GM19099 (cell line): ENCODE measurements around the gene CACNA1C.

Source experiments
- POLR2A ChIP-seq: IDR thresholded peaks from 3 replicates; pipeline ENCODE4 v1.6.1; 2011; ENCODE audit warnings: low read depth; ENCODE audit not compliant: insufficient read length; ENCODE audit errors: extremely low read depth

Gene CACNA1C

DNA sequence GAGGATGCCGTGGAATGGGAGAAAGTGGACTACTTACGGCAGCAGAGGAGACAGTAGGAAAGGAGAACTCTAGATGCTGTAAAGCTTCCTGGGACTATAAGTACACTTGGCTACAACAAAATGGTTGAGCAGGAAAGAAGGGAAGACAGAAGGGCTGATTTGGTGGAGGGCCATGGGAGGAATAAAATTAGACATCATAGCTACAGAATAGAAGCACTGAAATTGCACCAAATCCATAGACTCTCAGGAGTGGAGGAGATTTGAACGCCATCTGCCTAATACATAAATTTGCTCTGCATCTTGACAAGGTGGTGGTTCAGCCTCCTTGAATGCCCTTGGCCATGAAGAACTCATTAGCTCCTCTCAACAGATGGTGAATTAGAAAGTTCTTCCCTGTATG lies 32.3 kb upstream of the CACNA1C start:
- no peak for TF ChIP-seq POLR2A

DNA sequence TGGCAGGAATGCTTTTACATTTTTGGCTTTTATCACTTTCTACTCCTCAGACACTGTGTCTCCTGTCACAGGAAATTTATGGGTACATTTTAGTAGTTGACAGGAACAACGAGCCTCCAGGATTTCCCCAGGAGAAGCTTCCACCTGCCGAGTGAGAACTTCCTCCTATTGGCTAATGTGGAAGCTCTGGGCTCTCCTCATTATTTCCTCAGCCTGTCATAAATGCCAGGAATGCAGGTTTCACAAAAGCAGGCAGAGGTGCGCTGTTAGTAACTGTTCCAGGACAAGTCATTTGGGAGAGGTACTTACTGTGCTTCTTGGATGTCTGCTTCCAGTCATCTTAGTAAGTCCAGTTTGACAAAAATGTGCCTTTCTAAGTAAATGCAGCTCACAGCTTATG lies 29.4 kb upstream of the CACNA1C start:
- TF ChIP-seq POLR2A = no peak

DNA sequence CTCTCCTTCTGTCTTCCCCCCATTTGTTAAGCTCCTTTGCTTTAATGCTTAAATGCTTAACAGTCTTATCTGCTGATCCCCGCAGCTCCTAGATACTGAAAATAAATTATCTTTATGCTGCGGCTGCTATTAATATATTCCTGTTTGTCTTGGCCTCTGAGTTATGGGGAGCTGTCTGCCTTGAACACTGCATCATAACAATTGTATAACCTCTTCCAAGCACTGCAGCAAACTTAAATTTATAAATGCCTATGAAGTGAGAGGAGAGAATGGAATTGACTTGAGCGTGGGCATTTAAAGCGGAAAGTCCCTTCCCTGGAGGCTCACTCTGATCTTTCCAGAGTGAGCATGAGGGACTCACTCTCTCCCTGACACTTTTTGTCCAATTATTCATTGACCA lies 25.4 kb upstream of the CACNA1C start:
- no peak for TF ChIP-seq POLR2A

DNA sequence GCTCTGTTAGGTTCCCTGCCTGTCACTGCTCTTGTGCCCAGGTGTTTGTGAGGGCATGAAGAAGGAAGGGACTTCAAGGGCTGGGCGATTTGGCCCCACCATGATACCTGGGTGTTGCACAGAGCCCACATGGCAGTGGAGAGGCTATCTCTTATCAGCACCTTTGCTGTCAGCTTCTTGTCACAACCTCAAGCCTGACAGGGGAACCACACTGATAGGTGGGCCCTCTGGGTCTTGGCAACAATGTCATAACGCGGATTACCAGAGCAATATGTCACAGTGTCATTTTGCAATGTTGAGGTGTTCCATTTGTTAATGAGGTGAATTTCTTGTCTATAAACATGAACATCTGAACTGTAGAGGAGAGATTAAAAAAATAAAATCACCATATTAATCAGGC lies 22.9 kb upstream of the CACNA1C start:
- TF ChIP-seq POLR2A = no peak

DNA sequence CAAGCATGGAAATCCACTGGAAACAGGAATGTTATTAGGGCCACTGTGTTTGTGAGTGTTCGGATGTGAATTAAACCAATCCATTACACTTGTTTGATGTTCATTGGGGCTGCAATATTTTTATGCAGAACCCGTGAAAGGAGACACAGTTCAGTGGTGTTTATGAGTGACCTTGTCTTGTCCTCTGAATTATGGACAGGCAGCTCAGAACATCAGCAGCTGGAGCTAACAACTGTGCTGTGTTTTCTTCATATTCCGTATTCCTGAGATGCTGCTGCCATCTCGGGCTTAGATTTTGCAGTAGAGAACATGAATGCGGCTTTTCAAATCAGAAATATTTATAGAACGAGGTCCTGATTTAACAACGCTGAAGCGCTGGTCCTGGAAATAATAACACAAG lies 20.3 kb upstream of the CACNA1C start:
- TF ChIP-seq POLR2A = no peak

DNA sequence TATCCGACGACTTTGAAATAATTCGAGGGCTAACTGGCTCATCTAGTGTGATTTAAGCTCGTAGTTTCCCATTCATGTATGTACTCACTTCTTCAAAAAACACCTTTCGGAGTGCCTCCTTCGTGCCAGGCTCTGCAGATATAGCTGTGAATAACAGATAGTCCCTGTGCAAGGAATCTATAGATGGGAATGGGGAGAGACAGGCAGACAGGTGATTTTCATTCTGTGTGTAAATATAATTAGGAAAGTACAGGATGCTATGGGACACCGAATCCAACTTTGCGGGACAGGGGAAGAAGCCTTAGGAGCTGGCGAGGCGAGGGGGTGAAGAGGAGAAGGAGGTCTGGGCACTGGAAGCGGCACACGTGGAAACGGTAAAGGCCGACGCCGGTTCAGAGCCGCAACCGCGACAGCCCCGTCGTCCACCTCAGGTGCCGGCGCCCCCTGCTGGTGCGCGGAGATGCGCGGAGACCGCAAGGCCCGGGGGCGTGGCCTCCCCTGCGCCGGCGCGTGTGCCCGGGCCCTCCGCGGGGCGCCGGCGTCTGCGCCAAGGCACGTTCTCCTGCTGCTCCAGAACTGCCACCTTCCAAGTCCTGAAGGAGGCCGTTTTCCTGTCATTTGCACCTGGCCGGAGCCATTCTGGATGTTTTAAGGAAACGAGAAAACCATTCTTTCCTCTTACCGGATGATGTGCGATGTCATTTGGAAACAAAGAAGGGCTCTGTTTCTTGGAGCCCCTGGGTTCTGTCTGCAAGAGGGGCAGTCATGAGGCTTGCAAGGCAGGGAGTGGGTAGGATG lies 18.0 kb upstream of the CACNA1C start:
- TF ChIP-seq POLR2A = no peak

DNA sequence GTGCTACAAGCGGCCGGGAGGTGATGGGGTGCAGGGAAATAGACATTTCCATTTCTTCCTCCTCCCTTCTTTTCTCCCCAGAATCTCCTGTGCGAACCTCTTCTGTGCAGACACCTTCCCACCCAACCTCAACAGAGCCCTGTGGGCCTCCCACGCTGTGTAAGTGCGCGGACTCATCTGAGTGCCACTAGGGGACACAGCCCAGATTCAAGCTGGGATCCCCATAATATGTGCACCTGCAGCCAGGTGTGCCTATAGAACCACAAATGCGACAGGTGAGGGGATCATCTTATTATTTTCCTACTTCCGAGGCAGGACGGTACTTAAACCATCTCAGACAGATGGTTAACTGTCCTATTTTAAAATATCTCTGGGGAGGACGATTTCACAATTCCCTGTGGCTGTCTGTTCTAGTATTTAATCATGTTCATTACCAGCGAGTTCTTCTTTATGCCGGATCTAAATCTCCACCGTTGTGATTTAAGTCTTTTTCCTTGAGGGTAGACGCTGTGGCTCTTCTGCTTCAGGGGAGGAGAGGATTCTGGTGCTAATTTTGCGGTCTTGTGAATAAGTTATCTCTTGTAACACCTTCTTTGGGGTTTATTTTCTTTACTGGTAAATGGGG lies 17.2 kb upstream of the CACNA1C start:
- TF ChIP-seq POLR2A = no peak

DNA sequence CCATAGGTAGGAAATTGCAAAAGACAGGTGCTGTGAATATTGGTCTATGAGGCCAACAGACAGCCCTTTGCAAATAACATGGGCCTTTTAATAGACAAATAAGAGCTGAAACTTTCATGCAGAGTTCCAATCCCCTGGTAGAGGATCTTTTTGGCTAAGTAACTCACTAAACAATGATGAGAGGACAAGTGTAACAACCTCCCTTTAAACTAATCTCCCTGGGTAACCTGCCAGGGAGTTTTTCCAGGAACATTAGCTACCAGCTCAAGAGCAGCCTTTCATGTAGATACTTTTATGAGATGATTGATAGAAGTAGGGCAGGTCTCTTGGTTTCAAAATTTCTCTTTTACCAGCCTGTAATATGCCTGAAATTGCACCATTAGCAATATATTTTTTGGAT lies 13.8 kb upstream of the CACNA1C start:
- no peak for TF ChIP-seq POLR2A

DNA sequence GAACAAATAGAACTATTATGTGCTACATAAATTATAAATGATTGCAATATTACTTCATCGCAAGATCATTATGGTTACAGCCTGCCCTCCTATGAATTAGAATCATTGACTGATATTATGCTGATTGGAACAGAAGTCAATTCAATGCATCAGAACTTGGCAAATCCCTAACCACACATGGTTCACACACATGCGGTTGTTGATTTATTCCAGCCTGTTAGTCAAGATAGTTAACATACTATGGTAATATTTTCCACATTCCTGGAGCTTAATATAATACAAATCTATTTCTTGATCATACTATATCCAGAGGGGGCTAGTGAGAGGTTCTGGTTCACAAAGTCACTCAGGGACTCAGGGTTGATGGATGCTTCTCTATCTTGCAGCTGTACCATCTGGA lies 9.7 kb upstream of the CACNA1C start:
- TF ChIP-seq POLR2A = no peak

DNA sequence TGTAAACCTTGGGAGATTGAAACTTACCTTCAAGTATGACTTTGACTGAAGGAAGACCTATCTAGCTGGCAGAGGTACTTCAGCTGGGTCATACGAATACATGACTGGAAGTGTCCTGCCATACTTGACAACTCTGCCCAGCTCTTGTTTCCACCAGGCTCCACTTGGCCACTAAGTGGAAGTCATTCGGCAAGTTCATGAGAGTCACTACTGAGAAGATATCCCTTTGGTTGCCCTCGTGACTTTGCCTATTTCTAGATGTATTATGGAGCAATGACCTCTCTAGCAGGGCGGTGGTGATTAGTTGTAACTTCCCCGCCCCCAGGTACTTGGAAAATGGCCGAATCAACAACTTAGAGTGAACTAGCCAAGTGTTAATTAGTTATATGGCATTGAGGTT lies 8.6 kb upstream of the CACNA1C start:
- no peak for TF ChIP-seq POLR2A

DNA sequence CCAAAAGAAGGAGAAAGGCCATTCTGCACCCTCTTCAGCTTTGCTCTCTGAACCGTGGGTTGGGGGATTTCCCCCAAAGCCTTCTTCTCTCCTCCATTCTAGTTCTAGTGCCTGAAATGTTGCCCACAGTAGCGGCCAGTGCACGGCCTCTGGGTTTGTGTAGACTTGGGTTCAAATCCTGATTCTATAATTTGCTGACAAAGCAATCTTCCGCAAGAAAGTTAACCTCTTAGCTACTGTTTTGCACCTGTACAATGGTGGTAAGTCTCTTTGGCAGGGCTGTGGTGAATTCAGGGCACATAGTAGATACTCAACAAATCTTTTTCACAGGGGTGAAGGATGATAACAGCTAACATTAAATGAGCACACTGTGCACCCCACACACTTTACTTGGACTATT lies 5.8 kb upstream of the CACNA1C start:
- TF ChIP-seq POLR2A = no peak

DNA sequence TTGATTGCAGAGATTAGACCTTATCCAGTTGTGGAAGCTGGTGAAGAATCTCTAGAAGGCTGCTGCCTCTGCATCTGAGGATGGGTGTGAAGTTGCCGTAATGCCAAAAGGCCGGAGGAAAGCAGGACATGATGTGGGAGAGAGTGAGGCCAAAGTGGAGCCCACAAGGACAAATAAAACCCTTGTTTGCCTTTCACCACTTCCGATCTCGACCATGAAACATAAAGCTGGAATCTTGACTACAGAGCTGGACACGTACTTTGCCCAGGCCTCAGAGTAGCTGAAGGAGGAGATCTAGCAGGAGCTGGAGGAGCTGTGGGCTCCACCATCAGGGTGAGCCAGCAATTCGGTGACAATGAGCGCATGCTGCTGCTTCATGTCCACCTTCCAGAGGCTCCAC lies 5.0 kb upstream of the CACNA1C start:
- no peak for TF ChIP-seq POLR2A

DNA sequence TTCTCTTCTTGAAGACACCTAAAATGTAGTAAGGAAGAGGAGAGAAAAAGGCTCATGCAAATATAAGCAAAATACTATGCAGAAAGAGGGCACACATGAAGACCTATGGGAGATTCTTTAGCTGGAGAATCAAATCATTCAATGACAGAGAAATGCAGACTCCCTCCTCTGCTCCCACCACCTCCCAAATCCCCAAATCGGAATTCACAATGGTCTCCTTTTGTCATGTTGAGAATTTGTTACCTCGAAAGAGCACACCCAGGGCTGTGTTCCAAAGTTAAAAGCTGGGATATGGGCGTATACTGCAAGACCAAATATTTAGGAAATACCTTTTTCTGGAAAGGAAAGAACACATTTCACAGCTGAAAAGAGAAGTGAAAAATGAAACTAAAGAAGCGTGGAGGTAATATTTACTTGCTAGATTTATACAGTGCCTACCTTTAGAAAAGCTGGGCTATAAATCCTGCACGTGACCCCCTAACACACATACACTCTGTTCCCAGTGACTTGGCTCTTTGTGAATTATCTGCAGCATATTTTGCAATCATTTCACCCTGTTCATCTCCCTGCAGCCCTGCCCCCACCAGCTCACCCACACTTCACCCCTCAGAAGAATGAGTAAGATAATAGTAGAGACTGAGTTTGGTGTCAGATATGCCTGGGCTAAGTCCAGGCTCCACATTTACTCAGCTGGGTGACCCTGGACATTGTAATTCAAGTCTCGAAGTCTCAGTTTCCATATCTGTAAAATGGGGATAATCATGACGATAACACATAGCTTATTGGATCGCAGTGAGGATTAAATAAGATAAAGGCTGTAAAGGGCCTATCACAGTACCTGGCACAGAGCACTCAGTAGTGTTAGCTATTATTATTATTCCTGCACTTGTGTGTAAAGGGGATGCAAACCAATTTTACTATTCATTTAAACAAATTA lies 2.9 kb upstream of the CACNA1C start:
- TF ChIP-seq POLR2A = no peak

DNA sequence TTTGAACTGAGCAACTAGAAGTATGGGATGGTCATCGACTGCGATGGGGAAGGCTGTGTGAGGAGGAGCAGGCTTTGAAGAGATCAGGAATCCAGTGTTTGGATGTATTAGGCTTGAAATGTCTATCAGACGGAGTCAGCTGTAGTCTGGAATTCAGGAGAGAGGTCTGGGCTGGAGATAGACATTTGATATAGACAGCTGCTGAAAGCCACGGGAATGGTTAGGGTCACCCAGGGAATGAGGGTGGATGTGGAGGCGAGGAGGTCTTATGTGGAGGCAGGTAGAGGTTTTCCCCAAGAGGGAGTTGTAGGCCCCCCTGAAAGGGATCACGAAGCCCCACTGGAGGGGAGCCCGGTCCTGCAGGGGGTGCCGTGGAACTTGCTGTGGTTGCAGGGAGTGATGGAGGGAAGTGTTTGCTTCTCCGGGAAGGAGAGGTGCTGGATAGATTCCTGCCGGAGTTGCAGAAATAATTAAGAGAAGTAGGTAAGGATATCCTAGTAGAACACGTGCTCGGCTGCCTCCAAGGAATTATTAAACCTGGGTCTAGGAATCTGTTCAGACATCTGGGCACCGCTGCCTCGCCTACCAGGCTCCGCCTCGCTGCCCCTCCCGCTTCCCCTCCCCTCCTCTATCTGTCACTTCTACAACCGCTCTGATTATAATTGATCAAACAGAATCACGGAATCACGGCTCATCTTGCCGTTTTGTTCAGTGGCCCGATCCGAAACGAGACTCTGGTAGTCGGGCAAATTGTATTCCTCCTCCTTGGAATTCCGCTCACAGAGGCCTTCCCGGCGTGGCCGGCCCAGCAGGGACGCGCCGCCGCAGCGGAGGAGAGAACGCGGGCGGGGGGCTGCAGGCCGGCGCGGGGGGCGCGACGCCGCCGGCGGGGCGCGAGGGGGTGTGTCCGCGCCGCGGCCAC lies 826 bp upstream of the CACNA1C start:
- no peak for TF ChIP-seq POLR2A
